Smooth muscle cell (in vitro differentiated cells): ENCODE measurements around the gene MYLK2. TPM values are rescaled to one million over a fixed set of nuclear protein-coding genes. Genes with fewer than 3 reads are reported as not detected.

Experiments
- DNase-seq: peaks from one replicate; lab custom pipeline; 2025; ENCODE audit not compliant: unreplicated experiment; lab: John Stamatoyannopoulos, UW
- H2AFZ ChIP-seq: fragments of 200-600 bp; sonication (generic); 2 replicates; pipeline ENCODE4 v1.6.0; 2016; ENCODE audit warnings: antibody characterized with exemption, low read depth, mild to moderate bottlenecking
- H3F3A ChIP-seq: fragments of 200-600 bp; sonication (generic); 2 replicates; pipeline ENCODE4 v1.6.0; 2017; ENCODE audit warnings: antibody characterized with exemption, low read depth
- H3K27ac ChIP-seq: fragments of 200-600 bp; sonication (generic); 2 replicates; pipeline ENCODE4 v1.5.1; 2016; ENCODE audit warnings: low read depth, mild to moderate bottlenecking
- H3K27me3 ChIP-seq: fragments of 200-600 bp; sonication (generic); 2 replicates; pipeline ENCODE4 v1.6.1; 2016; ENCODE audit warnings: low read depth, mild to moderate bottlenecking
- H3K36me3 ChIP-seq: fragments of 200-600 bp; sonication (generic); 2 replicates; pipeline ENCODE4 v1.5.1; 2016; ENCODE audit warnings: low read depth
- H3K4me1 ChIP-seq: fragments of 200-600 bp; sonication (generic); 2 replicates; pipeline ENCODE4 v1.5.1; 2016; ENCODE audit warnings: low read depth
- H3K4me2 ChIP-seq: fragments of 200-600 bp; sonication (generic); 2 replicates; pipeline ENCODE4 v1.6.0; 2016; ENCODE audit warnings: mild to moderate bottlenecking
- H3K4me3 ChIP-seq: fragments of 200-600 bp; sonication (generic); 2 replicates; pipeline ENCODE4 v1.5.1; 2016; ENCODE audit warnings: mild to moderate bottlenecking
- H3K79me2 ChIP-seq: fragments of 200-600 bp; sonication (generic); 2 replicates; pipeline ENCODE4 v1.6.0; 2016; ENCODE audit warnings: low read depth, mild to moderate bottlenecking
- H3K9ac ChIP-seq: fragments of 200-600 bp; sonication (generic); 2 replicates; pipeline ENCODE4 v1.6.0; 2016; ENCODE audit warnings: low read depth
- H3K9me3 ChIP-seq: fragments of 200-600 bp; sonication (generic); replicated peaks from 2 replicates; pipeline ENCODE4 v1.5.1; 2016; ENCODE audit warnings: low read depth
- H4K20me1 ChIP-seq: fragments of 200-600 bp; sonication (generic); 2 replicates; pipeline ENCODE4 v1.6.0; 2016; ENCODE audit warnings: low read depth
- WGBS: methylation state at CpG from one replicate; pipeline ENCODE4 v1.1.7; 2016; ENCODE audit warnings: low lambda C conversion rate; 5-methylcytosine and 5-hydroxymethylcytosine counted together
- polyA plus RNA-seq: library from polyadenylated mRNA; unstranded; fragments of >200 nt; fragmentation: Nextera tagmentation; extraction: Ambion mirVana; gene quantifications from 2 replicates; pipeline ENCODE4 v1.2.1, GENCODE V29; 2016
- total RNA-seq: library from RNA; depleted of rRNA; stranded (reverse); fragments of >200 nt; gene quantifications from 2 replicates; pipeline ENCODE4 v1.2.3, GENCODE V29; 2014
- TF ChIP-seq, protein P1 (sequence below): fragments of 200-600 bp; sonication (generic); IDR thresholded peaks from 2 replicates; pipeline ENCODE4 v1.5.1; 2017; ENCODE audit warnings: borderline replicate concordance, mild to moderate bottlenecking, antibody characterized with exemption; ENCODE audit not compliant: insufficient read depth, poor library complexity, severe bottlenecking

Gene MYLK2
- total and polyA plus RNA-seq, 2 experiments from 2014 or later = 0.09 to 0.22 TPM

- no peak overlapping the region for H3K9ac ChIP-seq
- H3K27me3 ChIP-seq = no peaks in the 10 kb centered on the region
- no peaks in the 10 kb centered on the region for H3K9me3 ChIP-seq
- TF ChIP-seq, protein P1, sequence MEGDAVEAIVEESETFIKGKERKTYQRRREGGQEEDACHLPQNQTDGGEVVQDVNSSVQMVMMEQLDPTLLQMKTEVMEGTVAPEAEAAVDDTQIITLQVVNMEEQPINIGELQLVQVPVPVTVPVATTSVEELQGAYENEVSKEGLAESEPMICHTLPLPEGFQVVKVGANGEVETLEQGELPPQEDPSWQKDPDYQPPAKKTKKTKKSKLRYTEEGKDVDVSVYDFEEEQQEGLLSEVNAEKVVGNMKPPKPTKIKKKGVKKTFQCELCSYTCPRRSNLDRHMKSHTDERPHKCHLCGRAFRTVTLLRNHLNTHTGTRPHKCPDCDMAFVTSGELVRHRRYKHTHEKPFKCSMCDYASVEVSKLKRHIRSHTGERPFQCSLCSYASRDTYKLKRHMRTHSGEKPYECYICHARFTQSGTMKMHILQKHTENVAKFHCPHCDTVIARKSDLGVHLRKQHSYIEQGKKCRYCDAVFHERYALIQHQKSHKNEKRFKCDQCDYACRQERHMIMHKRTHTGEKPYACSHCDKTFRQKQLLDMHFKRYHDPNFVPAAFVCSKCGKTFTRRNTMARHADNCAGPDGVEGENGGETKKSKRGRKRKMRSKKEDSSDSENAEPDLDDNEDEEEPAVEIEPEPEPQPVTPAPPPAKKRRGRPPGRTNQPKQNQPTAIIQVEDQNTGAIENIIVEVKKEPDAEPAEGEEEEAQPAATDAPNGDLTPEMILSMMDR = no peak
- H3K27ac ChIP-seq = no peak overlapping the region
- 38% methylated on average over 14 of the region's 14 CpGs for WGBS
- no peaks in the 10 kb centered on the region for H3K36me3 ChIP-seq
- DNase-seq = peak; percentile 20
- H3K79me2 ChIP-seq = no peaks in the 10 kb centered on the region
- no peak overlapping the region for H2AFZ ChIP-seq
- no peaks in the 10 kb centered on the region for H4K20me1 ChIP-seq
- peaks cover 24% of the 10 kb centered on the region for H3K4me1 ChIP-seq
- peaks cover 32% of the 10 kb centered on the region for H3F3A ChIP-seq
- peak overlapping the region; percentile 37 for H3K4me2 ChIP-seq
- no peak overlapping the region for H3K4me3 ChIP-seq
Observed at GRCh38 chr20:31835977-31836852, 17.1 kb downstream of the MYLK2 start.

DNA sequence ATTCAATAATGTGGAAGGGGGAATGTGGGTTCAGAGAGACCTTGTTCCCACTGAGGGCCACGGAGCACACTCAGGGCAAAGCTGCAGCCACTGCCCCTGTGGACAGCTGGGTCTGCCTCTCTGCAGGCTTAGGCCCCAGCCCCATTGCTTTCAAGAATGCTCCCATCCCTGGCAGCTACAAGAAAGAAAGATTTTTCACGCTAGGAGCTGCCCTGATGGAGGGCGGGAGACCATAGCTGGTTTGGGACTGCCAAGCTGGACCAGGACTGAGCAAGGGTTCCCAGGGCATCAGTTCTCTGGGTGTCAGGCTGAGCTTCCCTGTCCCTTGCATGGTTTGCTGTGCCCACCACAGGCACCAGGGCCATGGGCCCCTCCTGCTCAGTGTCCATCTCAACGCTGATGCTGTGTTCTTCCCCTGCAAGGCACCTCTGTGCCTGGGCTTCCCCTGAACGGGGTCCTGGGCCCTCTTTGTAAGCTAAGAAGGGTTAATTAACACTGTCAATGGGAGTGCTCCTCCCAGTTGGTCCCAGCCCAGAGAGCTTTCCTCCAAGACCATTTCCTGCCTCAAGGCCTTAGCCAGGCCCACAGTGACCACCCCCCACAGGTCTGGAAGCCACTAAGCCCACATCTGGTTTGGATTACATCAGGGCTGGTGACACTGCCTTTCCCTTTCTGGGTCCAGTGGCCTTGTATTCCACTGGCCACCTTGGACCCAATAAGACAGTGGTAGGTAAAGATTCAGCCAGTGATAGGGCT, 17.9 kb downstream of the MYLK2 start:
- Histone ChIP-seq H3K4me3 (no peak overlapping the region), H3K9ac (no peak overlapping the region), H3F3A (peaks cover 32% of the 10 kb centered on the region), H3K4me1 (peaks cover 26% of the 10 kb centered on the region), H4K20me1 (no peaks in the 10 kb centered on the region), H3K27ac (peak overlapping the region; percentile 18), H3K27me3 (no peaks in the 10 kb centered on the region), H3K36me3 (no peaks in the 10 kb centered on the region), H2AFZ (no peak overlapping the region), H3K79me2 (no peaks in the 10 kb centered on the region), H3K4me2 (peak overlapping the region; percentile 37), H3K9me3 (no peaks in the 10 kb centered on the region)
- TF ChIP-seq, protein P1 = no peak
- DNase-seq = no peak
- WGBS = 72% methylated on average over 5 of the region's 5 CpGs

DNA sequence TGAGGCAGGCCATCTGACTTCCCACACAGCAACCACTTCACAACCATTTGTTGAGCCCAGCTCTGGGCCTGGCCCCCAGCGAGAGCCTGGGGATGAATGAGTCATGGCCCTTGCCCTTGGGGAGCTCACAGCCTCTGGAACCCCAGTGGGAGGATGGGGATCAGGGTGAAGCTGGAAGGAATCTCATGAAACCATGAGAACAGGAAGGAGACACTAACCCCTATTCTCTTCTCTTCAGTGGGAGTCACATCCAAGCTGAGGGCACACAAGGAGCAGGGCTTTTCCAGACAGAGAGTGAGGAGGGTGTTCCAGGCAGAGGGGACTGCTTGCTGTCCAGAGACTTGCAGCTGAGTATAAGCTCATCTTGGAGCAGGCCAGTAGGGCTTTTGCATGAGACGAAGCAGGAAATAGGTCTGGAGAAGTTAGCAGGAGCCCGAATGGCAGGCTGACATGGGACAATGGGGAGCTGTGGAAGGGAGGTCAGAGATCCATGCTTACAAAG, 18.8 kb downstream of the MYLK2 start:
- Histone ChIP-seq H3F3A (peaks cover 32% of the 10 kb centered on the region), H4K20me1 (no peaks in the 10 kb centered on the region), H3K36me3 (no peaks in the 10 kb centered on the region), H3K4me3 (no peak overlapping the region), H3K9ac (no peak overlapping the region), H3K79me2 (no peaks in the 10 kb centered on the region), H3K4me2 (peak overlapping the region; percentile 37), H3K9me3 (no peaks in the 10 kb centered on the region), H3K27me3 (no peaks in the 10 kb centered on the region), H3K4me1 (peaks cover 35% of the 10 kb centered on the region), H2AFZ (no peak overlapping the region), H3K27ac (peak overlapping the region; percentile 18)
- TF ChIP-seq, protein P1 = no peak
- WGBS = 22% methylated on average over 3 of the region's 3 CpGs
- DNase-seq = no peak
